ENCODE results near the gene RAB25. TPM values are rescaled to one million over a fixed set of nuclear protein-coding genes. Genes with fewer than 3 reads are reported as not detected.

The RAB25 gene
- polyA plus RNA-seq, 1 donor from 2014 or later = 1.3 TPM

DNA sequence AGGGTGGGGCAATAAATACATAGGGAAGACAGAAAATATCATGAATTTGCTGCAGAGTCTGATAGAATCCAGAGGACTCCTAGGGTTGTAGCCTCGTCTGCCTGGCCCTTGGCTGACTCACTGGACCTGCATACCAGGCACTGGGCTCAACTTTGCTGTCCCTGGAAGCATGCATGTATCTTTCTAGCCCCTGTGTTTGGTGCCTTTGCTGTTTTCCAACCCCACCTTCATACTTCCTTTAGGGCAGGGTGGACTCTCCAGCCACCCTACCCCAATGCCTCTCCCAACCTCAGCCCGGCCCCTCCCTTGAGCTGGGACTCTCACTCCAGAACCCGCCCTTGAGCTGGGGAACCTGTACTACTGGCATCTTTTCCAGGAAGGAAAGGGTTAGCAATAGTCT, 1.2 kb downstream of the RAB25 start:
- Histone ChIP-seq H3K9me3 (ENCODE audit: low read length) (no peaks in the 10 kb centered on the region), H3K27ac (ENCODE audit: low read length) (no peak overlapping the region), H3F3A (ENCODE audit: insufficient read depth, low read length, poor library complexity, severe bottlenecking) (no peaks in the 10 kb centered on the region), H3K4me2 (ENCODE audit: low read length) (no peak overlapping the region), H3K9ac (ENCODE audit: low read length) (no peak overlapping the region), H4K20me1 (ENCODE audit: insufficient read depth) (no peaks in the 10 kb centered on the region), H2AFZ (ENCODE audit: low read depth, low read length) (no peak overlapping the region), H3K27me3 (ENCODE audit: insufficient read depth, low read depth, low read length) (no peaks in the 10 kb centered on the region), H3K79me2 (replicated peaks; ENCODE audit: insufficient read depth, low read length) (no peaks in the 10 kb centered on the region), H3K36me3 (ENCODE audit: insufficient read depth, low read length) (no peaks in the 10 kb centered on the region), H3K4me3 (ENCODE audit: low read length) (no peak overlapping the region), H3K9me2 (ENCODE audit: insufficient read depth, low read length) (no peaks in the 10 kb centered on the region)
- TF ChIP-seq MXI1 (conservative IDR thresholded peaks at IDR 0.05; ENCODE audit: poor library complexity, severe bottlenecking) (no peak), EP300 (conservative IDR thresholded peaks at IDR 0.05; ENCODE audit: poor library complexity, severe bottlenecking) (no peak), TAF1 (IDR thresholded peaks at IDR 0.05; ENCODE audit: low read depth) (no peak), EZH2 (IDR thresholded peaks at IDR 0.05; ENCODE audit: borderline replicate concordance, insufficient read depth, low read length, poor library complexity, severe bottlenecking) (no peak), CTCF (IDR thresholded peaks at IDR 0.05; ENCODE audit: poor library complexity, severe bottlenecking) (no peak), SMC3 (conservative IDR thresholded peaks at IDR 0.05; ENCODE audit: poor library complexity) (no peak), POLR2AphosphoS5 (IDR thresholded peaks at IDR 0.05) (no peak), RAD21 (conservative IDR thresholded peaks at IDR 0.05) (no peak)
- TF ChIP-seq, protein P1, sequence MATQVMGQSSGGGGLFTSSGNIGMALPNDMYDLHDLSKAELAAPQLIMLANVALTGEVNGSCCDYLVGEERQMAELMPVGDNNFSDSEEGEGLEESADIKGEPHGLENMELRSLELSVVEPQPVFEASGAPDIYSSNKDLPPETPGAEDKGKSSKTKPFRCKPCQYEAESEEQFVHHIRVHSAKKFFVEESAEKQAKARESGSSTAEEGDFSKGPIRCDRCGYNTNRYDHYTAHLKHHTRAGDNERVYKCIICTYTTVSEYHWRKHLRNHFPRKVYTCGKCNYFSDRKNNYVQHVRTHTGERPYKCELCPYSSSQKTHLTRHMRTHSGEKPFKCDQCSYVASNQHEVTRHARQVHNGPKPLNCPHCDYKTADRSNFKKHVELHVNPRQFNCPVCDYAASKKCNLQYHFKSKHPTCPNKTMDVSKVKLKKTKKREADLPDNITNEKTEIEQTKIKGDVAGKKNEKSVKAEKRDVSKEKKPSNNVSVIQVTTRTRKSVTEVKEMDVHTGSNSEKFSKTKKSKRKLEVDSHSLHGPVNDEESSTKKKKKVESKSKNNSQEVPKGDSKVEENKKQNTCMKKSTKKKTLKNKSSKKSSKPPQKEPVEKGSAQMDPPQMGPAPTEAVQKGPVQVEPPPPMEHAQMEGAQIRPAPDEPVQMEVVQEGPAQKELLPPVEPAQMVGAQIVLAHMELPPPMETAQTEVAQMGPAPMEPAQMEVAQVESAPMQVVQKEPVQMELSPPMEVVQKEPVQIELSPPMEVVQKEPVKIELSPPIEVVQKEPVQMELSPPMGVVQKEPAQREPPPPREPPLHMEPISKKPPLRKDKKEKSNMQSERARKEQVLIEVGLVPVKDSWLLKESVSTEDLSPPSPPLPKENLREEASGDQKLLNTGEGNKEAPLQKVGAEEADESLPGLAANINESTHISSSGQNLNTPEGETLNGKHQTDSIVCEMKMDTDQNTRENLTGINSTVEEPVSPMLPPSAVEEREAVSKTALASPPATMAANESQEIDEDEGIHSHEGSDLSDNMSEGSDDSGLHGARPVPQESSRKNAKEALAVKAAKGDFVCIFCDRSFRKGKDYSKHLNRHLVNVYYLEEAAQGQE (IDR thresholded peaks at IDR 0.05; ENCODE audit: borderline replicate concordance) = no peak

GRCh38 chr1:156063997-156064285, 3.0 kb downstream of the RAB25 start:
- no peaks in the 10 kb centered on the region for H3K36me3 ChIP-seq (ENCODE audit: insufficient read depth, low read length)
- no peaks in the 10 kb centered on the region for H3F3A ChIP-seq (ENCODE audit: insufficient read depth, low read length, poor library complexity, severe bottlenecking)
- no peaks in the 10 kb centered on the region for H3K9me3 ChIP-seq (ENCODE audit: low read length)
- TF ChIP-seq, protein P1 (IDR thresholded peaks at IDR 0.05; ENCODE audit: borderline replicate concordance) = no peak
- no peak for TF ChIP-seq EP300 (conservative IDR thresholded peaks at IDR 0.05; ENCODE audit: poor library complexity, severe bottlenecking)
- no peak for TF ChIP-seq POLR2AphosphoS5 (IDR thresholded peaks at IDR 0.05)
- no peak for TF ChIP-seq RAD21 (conservative IDR thresholded peaks at IDR 0.05)
- no peak for TF ChIP-seq CTCF (IDR thresholded peaks at IDR 0.05; ENCODE audit: poor library complexity, severe bottlenecking)
- no peak for TF ChIP-seq EZH2 (IDR thresholded peaks at IDR 0.05; ENCODE audit: borderline replicate concordance, insufficient read depth, low read length, poor library complexity, severe bottlenecking)
- no peak for TF ChIP-seq TAF1 (IDR thresholded peaks at IDR 0.05; ENCODE audit: low read depth)
- TF ChIP-seq SMC3 (conservative IDR thresholded peaks at IDR 0.05; ENCODE audit: poor library complexity) = no peak
- no peak for TF ChIP-seq MXI1 (conservative IDR thresholded peaks at IDR 0.05; ENCODE audit: poor library complexity, severe bottlenecking)
- no peak overlapping the region for H2AFZ ChIP-seq (ENCODE audit: low read depth, low read length)
- H3K4me2 ChIP-seq (ENCODE audit: low read length) = no peak overlapping the region
- no peaks in the 10 kb centered on the region for H3K79me2 ChIP-seq (replicated peaks; ENCODE audit: insufficient read depth, low read length)
- no peaks in the 10 kb centered on the region for H3K9me2 ChIP-seq (ENCODE audit: insufficient read depth, low read length)
- no peaks in the 10 kb centered on the region for H3K27me3 ChIP-seq (ENCODE audit: insufficient read depth, low read depth, low read length)
- H3K9ac ChIP-seq (ENCODE audit: low read length) = no peak overlapping the region
- H3K4me3 ChIP-seq (ENCODE audit: low read length) = no peak overlapping the region
- no peaks in the 10 kb centered on the region for H4K20me1 ChIP-seq (ENCODE audit: insufficient read depth)
- no peak overlapping the region for H3K27ac ChIP-seq (ENCODE audit: low read length)
